ENCODE data around the gene THAP3.
"Not testable (repeated sequence)": the region's sequence is repeated elsewhere in the genome, so short reads cannot be mapped to it uniquely, and the experiment has no call there.

THAP3 gene

DNA sequence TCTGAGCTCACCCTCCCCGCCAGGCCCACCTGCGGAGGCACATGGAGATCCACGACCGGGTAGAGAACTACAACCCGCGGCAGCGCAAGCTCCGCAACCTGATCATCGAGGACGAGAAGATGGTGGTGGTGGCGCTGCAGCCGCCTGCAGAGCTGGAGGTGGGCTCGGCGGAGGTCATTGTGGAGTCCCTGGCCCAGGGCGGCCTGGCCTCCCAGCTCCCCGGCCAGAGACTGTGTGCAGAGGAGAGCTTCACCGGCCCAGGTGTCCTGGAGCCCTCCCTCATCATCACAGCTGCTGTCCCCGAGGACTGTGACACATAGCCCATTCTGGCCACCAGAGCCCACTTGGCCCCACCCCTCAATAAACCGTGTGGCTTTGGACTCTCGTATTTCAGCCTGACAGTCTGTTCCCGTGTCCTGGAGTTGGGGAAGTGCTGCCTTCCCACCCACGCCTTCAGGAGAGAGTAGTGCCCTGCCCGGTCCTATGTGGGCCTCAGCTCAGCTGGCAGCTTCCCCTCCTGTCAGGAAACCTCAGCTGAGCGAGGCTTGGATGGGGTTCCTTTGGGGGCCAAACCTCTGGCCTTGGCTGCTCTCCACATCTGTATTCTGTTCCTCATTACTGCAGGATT, 35.7 kb upstream of the THAP3 start:
- intact Hi-C loops (cut with DNase I), result no loop called here
- DNase-seq, result peak in 1 of 10 donors; percentile 44

- intact Hi-C loops (cut with DNase I), result no loop called here
Measured at GRCh38 chr1:6590046-6590445, 34.6 kb upstream of the THAP3 start.

DNA sequence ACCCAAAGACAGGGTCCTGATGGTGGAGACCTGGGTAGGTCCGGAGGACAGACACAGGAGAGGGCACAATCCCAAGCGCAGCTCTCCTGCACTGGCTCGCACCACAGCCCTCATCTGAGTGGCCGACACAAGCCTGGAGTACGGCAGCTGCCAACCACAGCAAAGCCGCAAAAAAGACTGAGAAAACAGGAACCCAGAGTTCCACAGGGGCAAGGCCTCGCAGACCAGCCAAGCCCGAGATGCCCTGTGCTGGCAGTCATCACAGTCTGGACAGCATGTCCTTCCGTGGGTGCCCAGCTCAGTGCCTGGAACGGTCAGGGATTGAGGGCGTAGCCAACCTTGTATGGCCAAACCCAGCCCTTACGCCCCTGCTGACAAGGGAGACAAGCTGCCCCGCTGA, 33.4 kb upstream of the THAP3 start:
- peak in 4 of 10 donors; percentile 38 to 84 (median 70) for DNase-seq
- intact Hi-C loops (cut with DNase I), result no loop called here

More at GRCh38 chr1:6590046-6590445, 34.6 kb upstream of the THAP3 start:
- DNase-seq, result peak in 2 of 10 donors; percentile 62 to 70

DNA sequence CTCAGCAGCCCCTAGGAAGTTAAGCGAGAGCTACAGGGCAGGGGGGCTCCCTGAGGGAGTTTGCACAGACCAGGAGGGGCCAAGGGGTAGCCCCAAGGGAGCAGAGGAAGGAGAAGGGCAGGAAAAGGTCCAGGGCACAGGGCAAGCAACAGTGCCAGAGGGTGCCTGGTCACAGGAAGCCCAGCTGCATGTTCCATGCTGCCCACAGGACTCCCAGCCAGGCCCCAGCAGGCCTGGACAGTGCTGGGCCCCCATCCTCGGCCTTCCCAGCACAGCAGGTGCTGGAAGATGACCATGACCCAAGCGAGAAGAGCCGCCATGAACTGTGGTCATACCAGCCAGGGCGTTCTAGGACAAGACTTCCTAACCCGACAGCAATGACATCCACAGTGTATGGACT, 33.0 kb upstream of the THAP3 start:
- DNase-seq, result no peak
- intact Hi-C loops (cut with DNase I), result no loop called here

DNA sequence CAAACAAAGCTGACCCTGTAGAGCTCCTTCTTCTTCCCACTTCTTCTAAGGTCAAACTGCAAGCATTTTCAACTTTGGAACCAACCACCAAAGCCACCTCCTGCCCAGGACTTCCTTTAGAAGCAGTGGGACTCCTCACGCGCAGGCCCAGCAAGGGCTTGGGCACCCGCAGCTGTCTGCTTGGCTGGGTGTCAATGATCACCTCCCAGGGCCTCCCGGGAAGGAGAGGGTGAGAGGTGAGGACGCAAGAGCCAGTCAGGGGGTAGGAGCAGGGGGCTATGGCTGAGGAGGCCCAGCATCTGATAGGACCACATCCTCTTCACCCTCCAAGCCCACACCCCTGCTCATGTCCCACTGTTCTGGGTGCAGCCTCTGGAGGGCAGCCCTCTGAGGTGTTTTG, 32.2 kb upstream of the THAP3 start:
- intact Hi-C loops (cut with DNase I), result no loop called here
- DNase-seq, result peak in 1 of 10 donors; percentile 76

DNA sequence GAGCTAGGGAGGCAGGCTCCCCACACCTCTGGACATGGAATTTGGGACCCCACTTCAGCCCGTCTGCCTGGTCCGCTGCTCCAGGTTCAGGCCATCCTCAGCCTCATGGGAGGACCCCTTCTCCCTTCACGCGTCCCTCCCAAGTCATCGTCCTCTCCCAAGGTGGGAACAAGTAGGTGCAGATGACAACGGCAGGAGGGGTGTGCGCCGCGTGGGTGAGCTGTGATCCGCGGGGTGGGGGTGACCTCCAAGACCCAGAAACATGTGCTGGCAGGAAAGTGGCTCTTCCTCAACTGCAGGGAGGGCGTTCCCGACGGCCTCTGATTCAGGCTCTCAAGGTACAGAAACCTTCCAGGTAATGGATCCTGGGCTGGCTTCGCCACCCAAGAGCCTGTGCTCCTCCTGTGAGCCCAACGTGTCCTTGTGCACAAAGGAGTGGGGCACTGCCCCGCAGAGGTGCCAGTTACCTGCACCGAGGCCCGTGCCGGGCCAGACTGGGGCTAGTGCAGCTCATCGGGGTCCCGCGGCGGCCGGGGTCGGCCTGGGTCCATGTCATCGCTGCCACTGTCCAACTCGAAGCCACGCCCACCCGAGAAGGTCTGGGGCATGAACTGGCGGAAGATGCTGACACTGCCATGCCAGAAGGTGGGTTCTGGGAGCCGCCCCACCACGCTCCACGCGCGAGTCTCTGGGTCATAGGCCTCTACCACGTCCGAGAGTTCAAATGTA, 31.6 kb upstream of the THAP3 start:
- DNase-seq, result peak in 2 of 10 donors; percentile 27 to 35

DNA sequence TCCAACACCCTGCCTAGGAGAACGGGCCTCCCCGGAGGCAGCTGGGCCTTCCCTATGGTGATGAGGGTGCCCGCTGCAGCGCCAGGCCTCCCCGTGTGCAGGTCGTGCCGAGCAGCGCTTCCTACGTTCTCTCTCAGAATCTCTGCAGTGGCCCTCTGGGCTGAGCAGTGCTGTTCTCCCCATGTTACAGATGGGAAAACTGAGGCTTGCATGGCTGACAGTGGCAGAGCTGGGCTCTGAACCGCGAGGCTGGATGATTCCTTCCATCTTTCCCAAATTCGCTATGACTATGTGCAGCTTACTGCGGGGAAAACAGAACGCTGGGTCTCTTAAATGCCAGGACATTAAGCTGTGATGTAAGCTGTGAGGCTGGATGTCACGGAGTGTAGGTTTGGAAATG, 30.9 kb upstream of the THAP3 start:
- intact Hi-C loops (cut with DNase I), result no loop called here

More for the DNA sequence above, 31.6 kb upstream of the THAP3 start:
- intact Hi-C loops (cut with DNase I), result no loop called here

DNA sequence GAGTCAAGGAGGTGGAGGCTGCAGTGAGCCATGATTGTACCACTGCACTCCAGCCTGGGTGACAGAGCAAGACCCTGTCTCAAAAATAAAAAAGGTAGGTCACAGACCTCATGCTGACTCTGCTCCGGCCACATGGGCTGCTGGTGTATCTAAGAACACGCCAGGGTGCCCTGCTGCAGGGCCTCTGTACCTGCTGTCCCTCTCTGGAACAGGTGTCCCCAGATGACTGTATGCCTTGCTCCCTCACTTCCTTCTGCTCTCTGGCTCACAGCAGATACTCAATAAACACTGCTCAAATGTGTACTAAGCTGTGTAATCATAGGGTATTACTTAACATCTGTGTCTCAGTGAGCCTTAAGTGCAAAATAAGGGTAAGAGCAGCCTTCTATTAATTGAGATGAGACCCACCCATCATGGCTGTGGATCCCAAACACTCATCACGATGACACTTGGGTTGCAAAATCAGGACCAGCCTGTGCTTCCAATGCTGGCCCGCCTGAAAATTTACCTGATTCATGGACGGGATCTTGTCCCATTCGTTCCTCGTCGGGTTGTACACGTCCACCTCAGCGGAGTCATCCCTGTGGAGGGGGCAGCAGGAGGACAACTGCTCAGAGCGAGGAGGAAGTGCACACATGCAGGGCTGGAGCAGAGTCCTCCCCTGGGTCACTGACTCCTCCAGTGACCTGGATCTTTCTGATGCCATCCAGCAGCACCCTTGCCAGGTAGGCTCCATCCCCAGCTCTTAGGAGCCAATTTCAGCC, 29.5 kb upstream of the THAP3 start:
- DNase-seq, result no peak
- intact Hi-C loops (cut with DNase I), result loop anchor here (5.0 kb wide), 1 partner anchor 43 kb away; the partner anchor contains the start of gene NOL9

More for the DNA sequence above, 30.9 kb upstream of the THAP3 start:
- no peak for DNase-seq

GRCh38 chr1:6596351-6596750, 28.3 kb upstream of the THAP3 start:
- intact Hi-C loops (cut with DNase I), result loop anchor here (5.0 kb wide), 1 partner anchor 44 kb away; the partner anchor contains the start of gene NOL9
- no peak for DNase-seq

- DNase-seq, result no peak
- intact Hi-C loops (cut with DNase I), result loop anchor here (5.0 kb wide), 1 partner anchor 45 kb away; the partner anchor contains the start of gene NOL9
Measured at GRCh38 chr1:6596886-6597776, 27.5 kb upstream of the THAP3 start.

GRCh38 chr1:6597777-6598131, 26.9 kb upstream of the THAP3 start:
- no peak for DNase-seq
- intact Hi-C loops (cut with DNase I), result loop anchor here (5.0 kb wide), 1 partner anchor 45 kb away; the partner anchor contains the start of gene NOL9

- intact Hi-C loops (cut with DNase I), result loop anchor here (5.0 kb wide), 1 partner anchor 47 kb away; the partner anchor contains the start of gene NOL9
Measured at GRCh38 chr1:6599141-6599975, 25.3 kb upstream of the THAP3 start.

DNA sequence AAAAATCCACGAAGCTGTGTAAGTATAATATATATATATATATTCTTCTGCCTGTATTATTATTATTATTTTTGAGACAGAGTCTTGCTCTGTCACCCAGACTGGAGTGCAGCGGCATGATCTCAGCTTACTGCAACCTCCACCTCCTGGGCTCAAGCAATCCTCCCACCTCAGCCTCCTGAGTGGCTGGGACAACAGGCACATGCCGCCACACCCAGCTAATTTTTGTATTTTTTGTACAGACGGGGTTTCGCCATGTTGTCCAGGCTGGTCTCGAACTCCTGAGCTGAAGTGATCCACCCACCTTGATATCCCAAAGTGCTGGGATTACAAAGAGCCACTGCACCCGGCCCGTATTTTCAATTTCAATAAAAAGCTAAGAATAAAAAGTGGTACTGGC, 24.7 kb upstream of the THAP3 start:
- intact Hi-C loops (cut with DNase I), result loop anchor here (5.0 kb wide), 1 partner anchor 48 kb away; the partner anchor contains the start of gene NOL9

More at GRCh38 chr1:6599141-6599975, 25.3 kb upstream of the THAP3 start:
- DNase-seq, result no peak

GRCh38 chr1:6600410-6601048, 24.1 kb upstream of the THAP3 start:
- peak in 1 of 10 donors; percentile 87 for DNase-seq
- intact Hi-C loops (cut with DNase I), result no loop called here

More for the DNA sequence above, 24.7 kb upstream of the THAP3 start:
- DNase-seq, result not testable (repeated sequence)

DNA sequence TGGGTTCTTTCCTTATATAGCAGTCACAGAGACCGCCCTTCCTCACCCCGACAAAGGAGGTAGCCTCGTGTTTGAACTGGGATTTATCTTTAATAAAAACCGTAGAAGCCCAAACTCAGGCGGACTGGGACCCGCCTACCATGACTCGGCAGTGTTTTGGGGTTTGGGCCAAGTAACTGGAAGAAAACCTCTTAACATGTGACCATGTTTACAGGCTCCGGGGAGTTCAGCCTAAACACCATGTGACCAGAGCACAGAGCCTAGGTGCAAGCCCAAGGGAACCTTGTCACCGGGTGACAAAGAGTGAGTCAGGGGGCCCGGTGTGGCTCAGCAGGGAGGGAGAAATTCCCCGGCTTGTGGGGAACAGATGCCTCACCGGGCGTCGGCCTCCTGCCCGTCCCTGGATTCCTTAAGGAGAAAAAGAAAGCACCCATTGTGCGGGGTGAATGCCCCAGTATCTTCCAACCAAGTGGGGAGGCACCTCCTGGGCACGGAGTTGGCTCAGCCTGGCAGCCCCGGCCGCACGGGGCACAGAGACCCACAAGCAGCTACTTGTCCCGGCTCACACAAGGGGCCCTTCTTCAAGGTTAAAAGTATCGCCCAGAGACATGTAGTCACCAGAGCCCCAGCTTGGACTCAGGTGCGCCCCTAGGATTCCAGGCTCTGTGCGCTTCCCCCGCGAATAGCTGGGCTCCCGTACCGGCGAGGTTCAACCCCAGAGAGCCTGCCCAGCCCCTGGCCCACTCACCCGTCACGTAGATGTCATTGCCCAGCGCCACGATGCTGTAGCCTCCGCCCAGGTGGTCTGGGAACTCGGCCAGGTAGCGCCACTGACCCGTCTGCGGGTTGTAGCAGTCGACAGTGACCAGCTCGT, 23.4 kb upstream of the THAP3 start:
- peak in 7 of 10 donors; percentile 63 to 93 (median 66) for DNase-seq

GRCh38 chr1:6601923-6602668, 22.6 kb upstream of the THAP3 start:
- peak in 5 of 10 donors; percentile 44 to 92 (median 55) for DNase-seq
- intact Hi-C loops (cut with DNase I), result loop anchor here (1.0 kb wide), 1 partner anchor 23 kb away; no protein-coding TSS in a partner anchor

More for the DNA sequence above, 23.4 kb upstream of the THAP3 start:
- intact Hi-C loops (cut with DNase I), result no loop called here
